Measurements from ENCODE around the gene ZBTB40. TPM values are rescaled to one million over a fixed set of nuclear protein-coding genes. Genes with fewer than 3 reads are reported as not detected.

Gene ZBTB40
- total RNA-seq, 1 experiment from 2014 or later = 13.5 TPM

- no peak for DNase-seq (ENCODE audit: extremely low read depth, low read depth)
These were observed 124.0 kb downstream of the ZBTB40 start for GRCh38 chr1:22575532-22576149.

DNA sequence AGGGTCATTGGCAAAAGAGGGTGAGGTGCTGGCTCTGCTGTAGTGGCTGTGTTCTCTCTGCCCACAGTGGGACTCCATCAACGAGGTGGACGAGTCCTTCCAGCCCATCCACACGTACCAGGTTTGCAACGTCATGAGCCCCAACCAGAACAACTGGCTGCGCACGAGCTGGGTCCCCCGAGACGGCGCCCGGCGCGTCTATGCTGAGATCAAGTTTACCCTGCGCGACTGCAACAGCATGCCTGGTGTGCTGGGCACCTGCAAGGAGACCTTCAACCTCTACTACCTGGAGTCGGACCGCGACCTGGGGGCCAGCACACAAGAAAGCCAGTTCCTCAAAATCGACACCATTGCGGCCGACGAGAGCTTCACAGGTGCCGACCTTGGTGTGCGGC, 124.5 kb downstream of the ZBTB40 start:
- DNase-seq (ENCODE audit: extremely low read depth, low read depth) = no peak

DNA sequence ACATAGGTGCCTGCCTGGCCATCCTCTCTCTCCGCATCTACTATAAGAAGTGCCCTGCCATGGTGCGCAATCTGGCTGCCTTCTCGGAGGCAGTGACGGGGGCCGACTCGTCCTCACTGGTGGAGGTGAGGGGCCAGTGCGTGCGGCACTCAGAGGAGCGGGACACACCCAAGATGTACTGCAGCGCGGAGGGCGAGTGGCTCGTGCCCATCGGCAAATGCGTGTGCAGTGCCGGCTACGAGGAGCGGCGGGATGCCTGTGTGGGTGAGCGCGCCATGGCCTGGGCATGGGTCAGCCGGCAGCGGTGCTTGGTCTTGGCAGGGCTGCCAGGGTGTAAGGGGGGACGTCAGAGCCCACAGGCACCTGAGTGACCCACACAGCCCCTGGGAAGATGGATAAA, 125.0 kb downstream of the ZBTB40 start:
- DNase-seq (ENCODE audit: extremely low read depth, low read depth) = no peak

- DNase-seq (ENCODE audit: extremely low read depth, low read depth) = no peak
These were observed 127.2 kb downstream of the ZBTB40 start for GRCh38 chr1:22578732-22579361.

DNA sequence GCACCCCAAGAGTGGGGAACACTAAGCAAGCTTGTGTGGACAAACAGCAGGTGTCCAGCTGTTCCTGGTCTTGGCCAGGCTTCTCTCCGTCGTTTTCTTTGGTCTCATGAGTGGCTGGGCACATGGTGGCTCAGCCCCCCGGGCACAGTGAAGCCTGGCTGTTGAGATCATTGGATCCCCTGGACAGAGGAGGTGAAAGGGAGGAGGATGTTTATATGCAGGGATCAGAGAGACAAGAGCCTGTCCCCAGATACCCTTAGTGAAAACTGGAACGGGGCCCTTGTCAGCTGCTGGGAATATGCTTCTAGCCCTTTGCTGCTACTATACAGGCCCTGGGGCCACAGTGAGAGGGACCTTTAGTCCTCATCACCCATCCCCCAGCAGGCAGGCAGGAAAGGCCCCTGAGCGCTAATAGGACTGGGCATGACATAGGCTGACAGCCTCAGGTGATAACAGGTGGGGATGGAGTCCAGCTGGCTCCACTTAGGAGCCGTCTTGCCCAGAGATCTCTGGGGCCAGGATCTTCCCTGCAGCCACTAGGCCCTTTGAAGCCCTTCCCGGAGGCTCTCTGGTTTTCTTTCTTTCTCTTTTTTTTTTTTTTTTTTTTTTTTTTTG, 128.0 kb downstream of the ZBTB40 start:
- DNase-seq (ENCODE audit: extremely low read depth, low read depth) = no peak

Other genes starting within 250 kb of the ZBTB40 start
- 1.1 and 1.3 TPM in 2 replicates for gene EPHA8, start 111.6 kb downstream of the ZBTB40 start, total RNA-seq (2014; rRNA removed; shearing (Covaris generic))
- gene C1QA, start 184.8 kb downstream of the ZBTB40 start, total RNA-seq (2014; rRNA removed; shearing (Covaris generic)) = not detected in 2 replicates
- gene C1QC, start 191.8 kb downstream of the ZBTB40 start, total RNA-seq (2014; rRNA removed; shearing (Covaris generic)) = not detected in 2 replicates
- not detected in 2 replicates for gene C1QB, start 201.4 kb downstream of the ZBTB40 start, total RNA-seq (2014; rRNA removed; shearing (Covaris generic))

Data from NCI-H460 (cell line).